Astrocyte (in vitro differentiated cells and primary cell): ENCODE results near the gene TMEM59.

Experiments
- EZH2 ChIP-seq: IDR thresholded peaks from 2 replicates; pipeline ENCODE4 v1.6.1; 2012; ENCODE audit warnings: mild to moderate bottlenecking, low read length, inconsistent platforms; ENCODE audit not compliant: insufficient read depth
- TF ChIP-seq, protein P1 (sequence below): IDR thresholded peaks from 2 replicates; pipeline ENCODE4 v1.5.1; 2011; ENCODE audit warnings: low read depth, mild to moderate bottlenecking, inconsistent platforms, low read length, moderate library complexity; ENCODE audit not compliant: insufficient read depth

GRCh38 chr1:53981220-53981619, 71.8 kb downstream of the TMEM59 start:
- TF ChIP-seq, protein P1, sequence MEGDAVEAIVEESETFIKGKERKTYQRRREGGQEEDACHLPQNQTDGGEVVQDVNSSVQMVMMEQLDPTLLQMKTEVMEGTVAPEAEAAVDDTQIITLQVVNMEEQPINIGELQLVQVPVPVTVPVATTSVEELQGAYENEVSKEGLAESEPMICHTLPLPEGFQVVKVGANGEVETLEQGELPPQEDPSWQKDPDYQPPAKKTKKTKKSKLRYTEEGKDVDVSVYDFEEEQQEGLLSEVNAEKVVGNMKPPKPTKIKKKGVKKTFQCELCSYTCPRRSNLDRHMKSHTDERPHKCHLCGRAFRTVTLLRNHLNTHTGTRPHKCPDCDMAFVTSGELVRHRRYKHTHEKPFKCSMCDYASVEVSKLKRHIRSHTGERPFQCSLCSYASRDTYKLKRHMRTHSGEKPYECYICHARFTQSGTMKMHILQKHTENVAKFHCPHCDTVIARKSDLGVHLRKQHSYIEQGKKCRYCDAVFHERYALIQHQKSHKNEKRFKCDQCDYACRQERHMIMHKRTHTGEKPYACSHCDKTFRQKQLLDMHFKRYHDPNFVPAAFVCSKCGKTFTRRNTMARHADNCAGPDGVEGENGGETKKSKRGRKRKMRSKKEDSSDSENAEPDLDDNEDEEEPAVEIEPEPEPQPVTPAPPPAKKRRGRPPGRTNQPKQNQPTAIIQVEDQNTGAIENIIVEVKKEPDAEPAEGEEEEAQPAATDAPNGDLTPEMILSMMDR, result no peak
- no peak for TF ChIP-seq EZH2
